Measurements from ENCODE around the gene ZNF462.
A peak's percentile ranks its signal among the peaks of the same experiment; 100 is the strongest.

ZNF462 gene

DNA sequence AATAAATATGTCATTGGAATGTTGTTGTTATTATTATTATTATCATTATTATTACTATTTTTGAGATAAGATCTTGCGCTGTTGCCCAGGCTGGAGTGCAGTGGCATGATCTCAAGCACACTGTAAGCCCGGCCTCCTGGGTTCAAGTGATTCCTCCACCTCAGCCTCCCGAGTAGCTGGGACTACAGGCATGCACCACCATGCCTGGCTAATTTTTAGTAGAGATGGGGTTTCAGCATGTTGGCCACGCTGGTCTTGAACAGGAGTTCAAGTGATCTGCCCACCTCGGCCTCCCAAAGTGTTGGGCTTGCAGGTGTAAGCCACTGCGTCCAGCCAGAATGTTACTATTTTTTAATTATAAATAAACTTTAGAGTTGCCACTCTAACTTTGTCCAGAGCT is 14.4 kb downstream of the ZNF462 start:
- Mint-ChIP-seq H3K4me3 (no peak overlapping the region), H3K27ac (no peak overlapping the region), H3K9me3 (no peaks in the 10 kb centered on the region), H3K4me1 (no peaks in the 10 kb centered on the region), H3K36me3 (no peaks in the 10 kb centered on the region)
- DNase-seq (ENCODE audit: low spot score in 2 of 2): no peak
- no peak for ATAC-seq

DNA sequence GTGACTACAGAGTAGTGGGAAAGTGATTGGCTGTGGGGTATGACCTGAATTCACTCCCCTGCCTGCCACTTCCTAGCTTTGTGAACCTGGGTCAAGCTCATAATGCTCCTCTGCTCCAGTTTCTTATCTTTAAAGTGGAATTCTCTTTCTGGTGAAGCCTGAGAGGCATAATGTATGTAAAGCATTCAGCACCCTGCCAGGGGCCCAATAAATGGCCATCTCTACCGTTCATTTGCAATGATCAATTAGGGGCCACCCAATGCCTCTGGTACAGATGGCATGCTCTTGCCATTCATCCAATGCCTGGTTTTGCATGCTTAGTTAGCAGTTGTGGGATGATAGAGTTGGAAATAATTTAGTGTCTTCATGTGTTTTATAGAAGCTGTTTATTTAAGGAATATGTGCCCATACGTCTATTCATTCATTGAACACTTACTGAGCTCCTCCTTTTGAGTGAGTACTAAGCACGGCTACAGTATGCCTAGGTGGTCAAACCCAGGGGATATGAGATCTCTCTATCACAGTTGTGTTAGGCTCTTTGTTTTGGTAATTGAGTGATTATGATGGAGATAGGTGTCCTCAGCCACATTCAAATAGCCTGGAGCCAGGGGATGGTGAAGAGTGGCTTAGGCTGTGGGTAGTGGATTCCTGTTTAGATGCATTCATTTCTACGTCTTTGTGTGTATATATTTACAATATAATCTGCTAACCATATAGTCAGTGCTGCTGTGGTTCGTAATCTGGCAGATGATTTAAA is 15.3 kb downstream of the ZNF462 start:
- Mint-ChIP-seq H3K4me3 (no peak overlapping the region), H3K4me1 (no peaks in the 10 kb centered on the region), H3K9me3 (no peaks in the 10 kb centered on the region), H3K36me3 (no peaks in the 10 kb centered on the region), H3K27ac (no peak overlapping the region)
- ATAC-seq: no peak
- DNase-seq (ENCODE audit: low spot score in 2 of 2): no peak

DNA sequence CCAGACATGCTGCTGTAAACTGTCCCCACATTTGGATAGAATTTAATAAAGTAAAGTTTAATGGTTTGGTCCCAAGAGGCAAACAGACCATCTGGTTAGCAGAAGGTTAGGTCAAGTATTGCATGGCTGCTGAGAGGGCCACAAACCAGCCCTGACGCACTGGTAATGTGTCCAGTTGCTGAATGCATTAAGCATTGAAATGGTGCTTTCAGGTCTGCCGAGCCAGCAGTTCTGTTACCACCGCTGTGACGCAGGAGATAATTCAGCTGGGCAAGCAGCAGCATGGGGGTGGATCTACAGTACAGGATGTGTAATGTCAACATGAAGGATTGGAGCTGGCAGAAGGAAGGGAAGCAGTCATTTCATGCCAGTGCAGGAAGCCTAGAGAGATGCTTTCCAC is 16.0 kb downstream of the ZNF462 start:
- Mint-ChIP-seq H3K4me1 (no peaks in the 10 kb centered on the region), H3K9me3 (peaks cover under 1% of the 10 kb centered on the region), H3K27ac (no peak overlapping the region), H3K36me3 (no peaks in the 10 kb centered on the region), H3K4me3 (no peak overlapping the region)
- DNase-seq (ENCODE audit: low spot score in 2 of 2): no peak
- ATAC-seq: peak; percentile 69

DNA sequence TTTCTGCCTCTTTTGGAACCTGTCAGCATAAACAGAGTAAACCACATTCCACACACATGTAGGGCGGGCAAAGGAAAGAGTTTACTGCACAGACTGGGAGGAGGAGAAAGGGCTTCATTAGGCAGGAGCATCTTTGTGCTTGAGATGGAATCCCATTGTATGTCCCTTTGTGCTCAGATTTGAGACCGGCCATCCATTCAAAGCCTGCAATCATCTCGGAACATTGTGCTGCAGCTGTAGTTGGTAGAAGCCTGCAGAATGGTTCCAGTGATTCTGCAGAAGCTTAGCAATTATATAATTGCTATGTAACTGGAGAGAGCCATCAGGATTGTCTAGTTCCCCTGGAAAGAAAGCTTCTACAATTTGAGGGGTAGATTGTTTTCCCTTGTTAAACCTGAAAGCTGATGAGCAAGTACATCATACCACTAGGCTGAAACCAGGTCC is 16.5 kb downstream of the ZNF462 start:
- no peaks in the 10 kb centered on the region for H3K4me1 Mint-ChIP-seq
- H3K27ac Mint-ChIP-seq: no peak overlapping the region
- H3K9me3 Mint-ChIP-seq: peaks cover 3% of the 10 kb centered on the region
- no peaks in the 10 kb centered on the region for H3K36me3 Mint-ChIP-seq
- H3K4me3 Mint-ChIP-seq: no peak overlapping the region
- no peak for ATAC-seq
- no peak for DNase-seq (ENCODE audit: low spot score in 2 of 2)

DNA sequence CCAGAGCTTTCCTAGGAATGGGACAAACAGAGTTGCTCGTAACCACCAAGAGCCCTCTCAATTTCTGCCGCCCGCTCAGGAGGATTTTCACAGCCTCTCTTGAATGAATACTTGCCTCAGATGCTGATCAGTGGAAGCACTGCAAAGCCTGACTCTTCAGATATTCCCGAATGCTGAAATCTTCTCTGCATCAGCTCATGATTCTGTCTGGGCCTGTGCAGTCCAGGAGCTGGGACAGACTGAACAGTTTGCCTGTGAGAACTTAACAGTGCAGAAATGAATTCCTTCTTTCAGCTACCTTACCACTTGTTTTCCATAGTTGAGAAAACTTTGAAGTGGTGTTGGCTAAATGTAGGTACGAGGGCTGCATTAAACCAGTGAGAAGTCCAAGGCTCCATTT is 17.1 kb downstream of the ZNF462 start:
- no peak overlapping the region for H3K27ac Mint-ChIP-seq
- DNase-seq (ENCODE audit: low spot score in 2 of 2): no peak
- peaks cover 3% of the 10 kb centered on the region for H3K9me3 Mint-ChIP-seq
- no peak for ATAC-seq
- no peak overlapping the region for H3K4me3 Mint-ChIP-seq
- no peaks in the 10 kb centered on the region for H3K36me3 Mint-ChIP-seq
- no peaks in the 10 kb centered on the region for H3K4me1 Mint-ChIP-seq

DNA sequence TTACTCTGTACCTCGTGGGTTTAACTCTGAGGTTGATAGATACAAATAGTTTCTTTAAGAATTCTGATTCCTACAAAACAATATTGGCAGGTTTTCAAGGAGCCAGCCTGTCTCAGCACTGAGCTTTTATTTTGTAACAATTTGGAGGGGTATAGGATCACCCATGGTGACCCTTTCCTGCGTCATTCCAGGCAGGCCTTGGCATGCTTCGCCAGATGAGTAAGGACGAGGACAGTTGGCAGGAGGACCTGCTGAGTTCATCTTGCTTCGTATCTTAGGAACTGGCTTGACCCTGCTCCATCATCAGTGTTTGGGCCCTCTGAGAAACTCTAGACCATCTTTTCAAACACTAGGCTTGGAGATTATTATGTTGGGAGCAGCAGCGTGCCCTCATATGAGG is 17.9 kb downstream of the ZNF462 start:
- H3K4me1 Mint-ChIP-seq: no peaks in the 10 kb centered on the region
- no peaks in the 10 kb centered on the region for H3K36me3 Mint-ChIP-seq
- DNase-seq (ENCODE audit: low spot score in 2 of 2) (no peak), ATAC-seq (no peak)
- H3K27ac Mint-ChIP-seq: no peak overlapping the region
- no peak overlapping the region for H3K4me3 Mint-ChIP-seq
- peaks cover 3% of the 10 kb centered on the region for H3K9me3 Mint-ChIP-seq

DNA sequence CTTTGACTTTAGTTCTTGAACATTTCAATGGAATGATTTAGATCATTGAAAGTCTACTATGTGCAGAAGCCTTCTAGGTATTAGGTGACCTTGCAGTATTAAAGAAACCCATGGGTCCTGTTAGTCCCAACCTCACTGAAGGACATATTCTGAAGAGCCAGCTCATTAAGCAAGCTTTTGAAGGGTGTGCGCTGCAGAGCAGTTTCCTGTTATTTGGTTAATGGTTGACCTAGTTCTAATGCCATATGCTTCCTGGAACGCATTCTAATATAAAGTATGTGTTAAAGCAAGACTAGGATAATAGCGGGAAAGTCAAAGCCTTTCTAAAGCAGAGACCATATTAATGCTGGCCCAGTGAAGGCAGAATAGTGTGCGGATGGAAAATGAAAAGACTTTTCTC is 20.1 kb downstream of the ZNF462 start:
- no peak overlapping the region for H3K4me3 Mint-ChIP-seq
- no peak for DNase-seq (ENCODE audit: low spot score in 2 of 2)
- H3K9me3 Mint-ChIP-seq: peaks cover 3% of the 10 kb centered on the region
- no peak for ATAC-seq
- no peaks in the 10 kb centered on the region for H3K36me3 Mint-ChIP-seq
- no peaks in the 10 kb centered on the region for H3K4me1 Mint-ChIP-seq
- H3K27ac Mint-ChIP-seq: no peak overlapping the region

DNA sequence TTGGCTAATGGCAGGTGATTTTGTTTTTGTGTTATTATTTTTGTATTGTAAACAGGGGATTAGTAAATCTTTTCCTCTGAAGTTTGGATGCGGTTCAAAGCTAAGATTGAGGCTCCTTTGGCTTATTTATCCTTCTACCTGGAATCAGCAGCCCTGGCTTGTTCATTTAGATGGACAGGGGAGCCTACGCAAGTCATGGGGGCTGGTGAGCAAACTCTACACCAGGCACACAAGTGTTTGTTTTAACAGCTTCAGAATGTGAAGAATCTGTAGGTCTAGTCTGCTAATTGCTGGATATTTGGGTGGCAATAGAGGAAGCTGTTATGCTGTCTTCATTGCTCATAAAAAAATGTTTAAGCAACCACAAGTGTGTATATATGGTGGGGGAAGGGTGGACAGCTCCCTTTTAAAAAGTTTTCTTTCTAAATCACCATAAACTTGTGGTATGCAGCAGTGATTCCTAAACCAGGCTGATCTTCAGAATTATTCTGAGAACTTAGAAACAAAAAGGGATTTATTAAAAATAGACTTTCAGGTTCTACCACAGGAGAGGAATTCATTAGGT is 20.7 kb downstream of the ZNF462 start:
- Mint-ChIP-seq H3K4me1 (no peaks in the 10 kb centered on the region), H3K27ac (no peak overlapping the region), H3K4me3 (no peak overlapping the region), H3K9me3 (peaks cover 3% of the 10 kb centered on the region), H3K36me3 (no peaks in the 10 kb centered on the region)
- no peak for ATAC-seq
- DNase-seq (ENCODE audit: low spot score in 2 of 2): no peak

DNA sequence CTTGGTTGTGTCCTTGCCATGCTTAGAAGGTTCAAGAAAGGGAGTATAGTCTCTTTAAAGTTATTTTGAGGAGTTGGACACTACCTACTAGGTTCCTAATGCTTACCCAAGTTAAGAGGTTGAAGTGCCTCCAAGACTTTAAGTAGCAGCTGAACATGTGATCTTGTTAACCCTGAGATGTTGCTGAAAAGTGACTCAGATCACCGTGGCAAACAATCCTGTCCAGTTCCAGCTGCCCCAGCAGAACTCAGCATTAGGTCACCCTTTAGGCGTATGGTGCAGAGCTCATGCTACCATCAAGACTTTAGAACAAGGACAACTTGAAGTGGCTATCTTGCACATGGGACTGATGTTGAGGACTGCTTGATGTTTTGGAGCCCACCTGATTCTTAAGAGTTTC is 22.5 kb downstream of the ZNF462 start:
- Mint-ChIP-seq H3K4me1 (peaks cover 6% of the 10 kb centered on the region), H3K4me3 (no peak overlapping the region), H3K27ac (no peak overlapping the region), H3K36me3 (no peaks in the 10 kb centered on the region), H3K9me3 (peaks cover 3% of the 10 kb centered on the region)
- ATAC-seq: peak; percentile 55
- no peak for DNase-seq (ENCODE audit: low spot score in 2 of 2)

DNA sequence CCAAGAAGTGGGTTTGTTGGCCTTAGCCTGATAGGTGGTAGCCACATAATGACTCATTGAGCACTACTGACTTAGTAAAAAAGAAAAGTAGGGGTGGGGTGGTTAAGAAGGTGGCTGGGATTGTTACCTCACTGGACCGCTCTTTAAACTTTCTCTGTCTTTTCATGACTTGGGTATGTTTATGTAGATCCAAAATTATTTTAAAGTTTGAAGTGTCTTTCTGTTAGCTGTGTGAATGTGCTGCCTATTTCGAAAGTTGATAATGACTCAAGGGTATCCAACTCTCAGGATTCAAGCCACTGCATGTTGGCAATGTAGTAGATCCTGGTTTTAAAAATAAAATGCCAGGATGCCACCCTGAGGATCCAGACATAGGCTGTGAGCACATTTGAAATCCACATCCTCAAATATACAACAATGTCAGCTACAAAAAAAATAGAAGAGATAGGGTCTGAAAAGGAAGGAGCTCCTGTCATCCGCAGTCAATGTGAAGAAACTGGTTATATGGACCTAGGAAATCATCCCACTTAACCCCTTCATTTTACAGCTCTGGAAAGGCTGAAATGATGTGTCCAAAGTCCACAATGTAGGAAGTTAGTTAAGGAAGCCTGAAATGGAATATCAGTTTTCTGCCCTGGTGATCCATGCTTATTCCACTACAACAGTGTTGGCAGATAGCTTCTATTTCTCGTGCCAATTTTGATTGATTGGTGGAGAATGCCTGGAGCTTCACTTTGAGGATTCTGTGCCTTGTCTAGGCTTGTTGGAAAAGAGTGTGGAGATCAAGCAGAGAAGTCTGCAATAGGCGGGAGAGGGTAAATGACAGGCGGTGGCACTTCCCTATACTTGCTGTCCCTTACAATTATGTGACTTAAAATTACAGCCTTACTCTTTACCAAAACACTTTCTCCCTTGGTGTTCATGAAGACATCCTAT is 23.4 kb downstream of the ZNF462 start:
- DNase-seq (ENCODE audit: low spot score in 2 of 2): no peak
- Mint-ChIP-seq H3K4me1 (peaks cover 6% of the 10 kb centered on the region), H3K27ac (no peak overlapping the region), H3K9me3 (peaks cover 3% of the 10 kb centered on the region), H3K36me3 (no peaks in the 10 kb centered on the region), H3K4me3 (no peak overlapping the region)
- ATAC-seq: peak; percentile 65

DNA sequence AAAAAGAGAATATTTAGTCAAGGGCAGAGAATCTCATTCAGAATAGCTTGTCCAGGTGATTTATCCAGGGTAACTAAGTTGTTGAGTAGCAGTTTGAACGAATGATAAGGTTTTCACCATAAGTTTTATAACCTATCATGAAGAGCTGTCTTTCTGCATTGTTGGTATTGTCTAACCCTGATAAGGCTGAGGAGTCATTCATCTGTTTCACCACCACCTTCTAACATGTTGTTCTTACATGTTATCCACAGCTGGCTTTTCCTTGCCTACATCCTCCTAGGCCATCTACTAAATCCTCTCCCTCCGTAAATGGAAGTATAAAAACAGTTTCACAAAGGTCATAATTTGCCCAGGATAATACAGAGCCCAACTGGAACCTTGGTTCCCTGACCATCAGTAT is 24.1 kb downstream of the ZNF462 start:
- Mint-ChIP-seq H3K4me1 (peaks cover 6% of the 10 kb centered on the region), H3K27ac (no peak overlapping the region), H3K36me3 (no peaks in the 10 kb centered on the region), H3K9me3 (peaks cover 3% of the 10 kb centered on the region), H3K4me3 (no peak overlapping the region)
- no peak for DNase-seq (ENCODE audit: low spot score in 2 of 2)
- ATAC-seq: no peak

DNA sequence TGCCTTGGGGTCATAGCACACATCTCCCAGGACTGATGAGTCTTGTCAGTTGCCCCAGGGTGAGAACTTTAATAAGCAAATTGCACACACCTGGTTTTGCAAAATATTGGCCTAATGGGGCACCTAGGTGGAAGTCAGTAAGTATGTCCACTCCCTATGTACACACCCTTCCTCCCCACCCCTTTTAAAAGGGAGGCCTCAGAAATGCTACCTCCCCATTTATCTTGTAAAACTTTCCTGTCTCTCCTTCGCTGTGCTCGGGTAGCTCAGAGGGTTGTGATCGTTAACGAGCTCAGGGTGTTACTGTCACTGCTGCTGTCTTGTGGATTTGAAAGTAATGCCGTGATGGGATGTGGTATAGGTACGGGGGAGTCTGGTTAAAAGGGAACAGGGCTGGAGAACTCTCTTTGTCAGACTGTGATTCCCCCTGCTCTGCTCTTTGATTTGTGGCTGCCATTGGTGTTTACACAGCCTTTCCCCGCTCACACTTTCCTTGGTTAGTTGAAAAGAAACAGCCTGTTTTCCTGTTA is 26.2 kb downstream of the ZNF462 start:
- no peak overlapping the region for H3K27ac Mint-ChIP-seq
- H3K9me3 Mint-ChIP-seq: peaks cover under 1% of the 10 kb centered on the region
- ATAC-seq (no peak), DNase-seq (ENCODE audit: low spot score in 2 of 2) (no peak)
- H3K36me3 Mint-ChIP-seq: no peaks in the 10 kb centered on the region
- no peak overlapping the region for H3K4me3 Mint-ChIP-seq
- peaks cover 6% of the 10 kb centered on the region for H3K4me1 Mint-ChIP-seq

DNA sequence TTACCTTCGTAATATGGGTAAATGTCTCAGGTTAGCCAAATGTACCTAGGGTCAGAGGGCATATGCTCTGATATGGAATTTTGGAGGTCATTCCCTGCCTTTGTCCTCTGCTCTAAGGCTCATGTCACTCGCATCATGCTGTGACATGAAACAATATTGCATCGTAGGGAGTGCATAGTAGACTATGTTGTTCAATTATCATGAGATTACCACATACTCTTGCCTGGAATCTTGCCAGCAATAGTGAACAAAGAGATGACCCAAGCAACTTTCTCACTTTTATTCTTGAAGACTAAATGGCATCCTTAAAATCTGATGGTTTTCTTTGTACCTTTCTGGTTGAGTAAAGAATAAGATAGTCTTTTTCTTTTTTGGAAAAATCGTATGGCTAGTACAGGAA is 27.6 kb downstream of the ZNF462 start:
- Mint-ChIP-seq H3K4me3 (no peak overlapping the region), H3K9me3 (no peaks in the 10 kb centered on the region), H3K36me3 (no peaks in the 10 kb centered on the region), H3K27ac (no peak overlapping the region), H3K4me1 (peaks cover 6% of the 10 kb centered on the region)
- ATAC-seq (no peak), DNase-seq (ENCODE audit: low spot score in 2 of 2) (no peak)

DNA sequence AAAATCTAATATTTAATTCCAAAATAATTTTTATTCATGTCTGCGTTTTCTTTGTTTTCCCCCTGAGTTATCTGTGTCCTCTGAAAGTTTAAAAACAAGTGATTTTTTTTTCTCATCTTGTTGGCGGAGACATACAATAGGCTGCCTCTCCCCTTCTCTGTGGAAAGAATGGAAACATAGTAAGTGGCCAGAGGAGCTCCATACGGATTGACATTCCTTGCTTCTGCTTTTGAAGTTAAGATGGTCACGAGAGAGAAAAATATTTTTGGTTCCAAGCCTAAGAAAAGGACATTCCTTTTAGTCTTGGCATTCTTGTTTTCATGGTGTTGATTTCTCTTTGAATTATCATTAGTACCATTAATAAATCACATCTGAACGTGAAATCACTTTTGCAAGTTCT is 28.3 kb downstream of the ZNF462 start:
- Mint-ChIP-seq H3K36me3 (no peaks in the 10 kb centered on the region), H3K4me3 (no peak overlapping the region), H3K4me1 (peaks cover 6% of the 10 kb centered on the region), H3K9me3 (no peaks in the 10 kb centered on the region), H3K27ac (no peak overlapping the region)
- DNase-seq (ENCODE audit: low spot score in 2 of 2): no peak
- ATAC-seq: no peak

DNA sequence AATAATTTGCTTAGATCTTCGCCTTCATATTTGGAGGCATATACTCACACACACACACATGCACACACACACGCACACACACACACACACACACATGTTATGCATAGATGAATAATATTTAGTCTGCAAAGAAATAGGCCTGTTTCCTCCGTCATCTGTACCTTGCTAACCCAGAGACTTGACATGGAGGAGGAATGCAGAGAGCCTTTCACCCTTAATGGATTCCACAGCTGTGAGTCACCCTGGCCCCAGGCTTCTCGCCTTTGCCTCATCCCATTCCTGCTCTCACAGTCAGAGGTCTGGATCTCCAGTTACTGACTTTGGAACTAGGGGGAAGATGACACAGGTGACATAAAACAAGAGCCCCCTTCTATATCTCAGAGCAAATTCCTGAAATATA is 29.7 kb downstream of the ZNF462 start:
- no peak for ATAC-seq
- H3K4me3 Mint-ChIP-seq: no peak overlapping the region
- DNase-seq (ENCODE audit: low spot score in 2 of 2): no peak
- no peaks in the 10 kb centered on the region for H3K36me3 Mint-ChIP-seq
- no peak overlapping the region for H3K27ac Mint-ChIP-seq
- peaks cover 6% of the 10 kb centered on the region for H3K4me1 Mint-ChIP-seq
- peaks cover 3% of the 10 kb centered on the region for H3K9me3 Mint-ChIP-seq
